ENCODE results near the gene BRD4. TPM values are rescaled to one million over a fixed set of nuclear protein-coding genes. Genes with fewer than 3 reads are reported as not detected.

The BRD4 gene
- total and polyA plus RNA-seq, 2 of the 13 experiments (the other 11 are each of a cell fraction or from before 2014, with no cell fraction given) = 10.5 to 11.4 TPM

GRCh38 chr19:15297416-15298224 is 34.7 kb downstream of the BRD4 start (continued):
- no peak for TF ChIP-seq CREBL2 (CRISPR knock-in tag; IDR thresholded peaks at IDR 0.05; ENCODE audit: borderline replicate concordance)
- TF ChIP-seq PPARG (CRISPR knock-in tag; conservative IDR thresholded peaks at IDR 0.05) = peak; percentile 78; the same call in 1 of the 2 replicates
- no peak for TF ChIP-seq HIVEP1 (CRISPR knock-in tag; IDR thresholded peaks at IDR 0.05)
- no peak; the same call in 1 of the 2 replicates for TF ChIP-seq PHF8 (CRISPR knock-in tag; IDR thresholded peaks at IDR 0.05)
- 0 out of 2 replicates have a peak, but pooled peaks have one; percentile 50 for TF ChIP-seq ZNF780A (CRISPR knock-in tag; IDR thresholded peaks at IDR 0.05)
- no peak for TF ChIP-seq GTF2F1 (IDR thresholded peaks at IDR 0.05; ENCODE audit: low read length)
- TF ChIP-seq FOXP1 (IDR thresholded peaks at IDR 0.05) = peak; percentile 95
- TF ChIP-seq FOXP1 (CRISPR knock-in tag; IDR thresholded peaks at IDR 0.05) = peak; percentile 99
- TF ChIP-seq ELK4 (CRISPR knock-in tag; IDR thresholded peaks at IDR 0.05; ENCODE audit: borderline replicate concordance) = no peak
- TF ChIP-seq ZNF232 (CRISPR knock-in tag; IDR thresholded peaks at IDR 0.05; ENCODE audit: borderline replicate concordance) = peak; percentile 72
- TF ChIP-seq CBX5 (CRISPR knock-in tag; IDR thresholded peaks at IDR 0.05; ENCODE audit: borderline replicate concordance) = no peak
- no peak for TF ChIP-seq KLF6 (CRISPR knock-in tag; IDR thresholded peaks at IDR 0.05)
- no peak for TF ChIP-seq ZNF280B (CRISPR knock-in tag; IDR thresholded peaks at IDR 0.05; ENCODE audit: borderline replicate concordance)
- peak; percentile 80 for TF ChIP-seq MIXL1 (CRISPR knock-in tag; IDR thresholded peaks at IDR 0.05)
- peak; percentile 95 for TF ChIP-seq SAP130 (CRISPR knock-in tag; IDR thresholded peaks at IDR 0.05; ENCODE audit: low read depth)
- TF ChIP-seq ZBTB44 (CRISPR knock-in tag; IDR thresholded peaks at IDR 0.05) = no peak
- no peak for TF ChIP-seq DNMT1 (CRISPR knock-in tag; IDR thresholded peaks at IDR 0.05)
- no peak for TF ChIP-seq ZNF10 (CRISPR knock-in tag; IDR thresholded peaks at IDR 0.05; ENCODE audit: borderline replicate concordance, low read depth)
- TF ChIP-seq CENPBD1 (CRISPR knock-in tag; IDR thresholded peaks at IDR 0.05; ENCODE audit: borderline replicate concordance, low read depth) = no peak
- no peak for TF ChIP-seq ISX (CRISPR knock-in tag; conservative IDR thresholded peaks at IDR 0.05)
- TF ChIP-seq PHB2 (IDR thresholded peaks at IDR 0.05; ENCODE audit: partially characterized antibody) = no peak
- TF ChIP-seq FIP1L1 (IDR thresholded peaks at IDR 0.05; ENCODE audit: borderline replicate concordance, insufficient read depth, low read depth, low read length) = no peak
- peak; percentile 93 for TF ChIP-seq ZBTB21 (CRISPR knock-in tag; IDR thresholded peaks at IDR 0.05)
- TF ChIP-seq UBTF (CRISPR knock-in tag; IDR thresholded peaks at IDR 0.05) = peak; percentile 60
